T-helper 2 cell treated with Interferon-gamma antibody and Interleukin-4, amounts not matched to agents 100 ng/mL and 5 ng/mL, for 36 hours (primary cell): ENCODE data around the gene DNA2. TPM values are rescaled to one million over a fixed set of nuclear protein-coding genes. Genes with fewer than 3 reads are reported as not detected.

Source experiments
- intact Hi-C: fragments of 100-400 bp; cut with micrococcal nuclease; formaldehyde crosslinking; loops from one replicate; pipeline ENCODE4 v1.15.1; 2023
- total RNA-seq: library from RNA; stranded (reverse); gene quantifications from 2 replicates; pipeline ENCODE4 v1.2.3, GENCODE V29; 2022

DNA2 gene
- total RNA-seq, 1 donor from 2014 or later, result 48.0 TPM

DNA sequence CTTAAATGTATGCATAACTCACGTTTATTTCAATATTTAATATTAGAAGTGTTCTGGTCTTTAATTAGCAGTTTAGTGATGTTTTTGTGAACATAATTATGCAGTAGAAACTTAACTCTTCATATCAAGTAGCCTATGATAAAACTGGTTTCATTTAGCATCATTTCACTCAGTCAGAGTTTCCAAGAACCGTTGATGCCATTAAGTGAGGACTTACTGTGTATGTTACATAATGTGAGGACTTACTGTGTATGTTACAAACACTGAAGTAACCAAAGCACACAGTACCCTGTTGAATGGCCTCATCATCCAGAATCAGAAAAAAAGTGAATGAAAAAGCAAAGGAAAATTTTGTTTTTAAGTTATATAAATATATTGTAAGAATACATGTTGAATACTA, 106.2 kb downstream of the DNA2 start:
- intact Hi-C loops, result no loop called here

DNA sequence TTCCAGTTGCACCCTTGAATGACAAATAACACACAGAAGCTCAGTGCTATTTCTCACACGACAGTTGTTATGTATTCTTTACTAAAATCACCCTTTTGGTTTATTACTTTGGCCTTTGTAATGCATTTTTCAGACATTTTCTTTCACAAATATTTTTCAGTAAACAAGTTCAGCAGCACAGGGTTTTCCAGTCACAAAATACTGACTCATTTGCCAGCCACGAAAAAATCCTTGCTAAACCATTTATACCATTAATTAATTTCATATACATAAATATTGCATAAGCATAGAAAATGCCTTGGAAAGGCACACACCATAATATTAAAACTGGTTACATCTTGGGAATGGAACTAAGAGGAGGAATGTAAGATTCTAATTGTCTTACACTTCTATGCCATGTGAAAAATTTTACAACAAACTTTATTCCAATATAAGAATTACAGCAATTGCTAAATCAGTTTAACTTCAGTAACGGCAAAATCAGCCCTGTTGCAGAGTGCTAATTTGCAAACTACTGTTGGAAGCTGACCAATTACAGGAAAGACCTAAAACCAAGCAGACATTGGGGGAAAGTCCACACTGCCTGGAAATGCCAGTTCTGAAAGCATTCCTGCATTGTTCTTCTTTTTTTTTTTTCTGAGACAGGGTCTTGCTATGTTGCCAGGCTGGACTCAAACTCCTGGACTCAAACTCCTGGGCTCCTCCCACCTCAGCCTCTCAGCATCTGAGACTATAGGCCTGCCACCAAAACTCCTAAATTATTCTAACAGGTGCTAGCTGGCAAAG, 107.5 kb downstream of the DNA2 start:
- intact Hi-C loops, result no loop called here

Other genes with a start within 250 kb of the DNA2 start
- not detected in 2 replicates for gene ATOH7, start 239.9 kb downstream of the DNA2 start, total RNA-seq
- 122 and 125 TPM in 2 replicates for gene HNRNPH3, start 139.9 kb downstream of the DNA2 start, total RNA-seq
- gene PBLD, start 139.0 kb downstream of the DNA2 start, total RNA-seq, result 1.0 and 1.5 TPM in 2 replicates
- gene RUFY2, start 64.7 kb downstream of the DNA2 start, total RNA-seq, result 13.4 and 13.7 TPM in 2 replicates
- gene SLC25A16, start 55.5 kb upstream of the DNA2 start, total RNA-seq, result 18.3 and 19.4 TPM in 2 replicates
- gene TET1, start 88.4 kb upstream of the DNA2 start, total RNA-seq, result 2.3 and 2.7 TPM in 2 replicates
- gene CCAR1, start 249.3 kb upstream of the DNA2 start, total RNA-seq, result 87.5 and 90.3 TPM in 2 replicates